ENCODE measurements around the gene PELI2. TPM values are rescaled to one million over a fixed set of nuclear protein-coding genes. Genes with fewer than 3 reads are reported as not detected.

PELI2 gene
- total RNA-seq, 1 donor from 2014 or later: 2.3 TPM

- no peak for DNase-seq (ENCODE audit: low spot score)
- Mint-ChIP-seq H3K9me3 (no peaks in the 10 kb centered on the region), H3K27me3 (ENCODE audit: low read depth) (no peaks in the 10 kb centered on the region), H3K4me3 (ENCODE audit: low read depth) (no peak overlapping the region), H3K36me3 (ENCODE audit: low read depth) (no peaks in the 10 kb centered on the region), H3K27ac (no peak overlapping the region), H3K4me1 (ENCODE audit: low read depth) (no peaks in the 10 kb centered on the region)
- intact Hi-C loops (cut with micrococcal nuclease): no loop called here
Measured at GRCh38 chr14:56270921-56271320, 152.7 kb downstream of the PELI2 start.

DNA sequence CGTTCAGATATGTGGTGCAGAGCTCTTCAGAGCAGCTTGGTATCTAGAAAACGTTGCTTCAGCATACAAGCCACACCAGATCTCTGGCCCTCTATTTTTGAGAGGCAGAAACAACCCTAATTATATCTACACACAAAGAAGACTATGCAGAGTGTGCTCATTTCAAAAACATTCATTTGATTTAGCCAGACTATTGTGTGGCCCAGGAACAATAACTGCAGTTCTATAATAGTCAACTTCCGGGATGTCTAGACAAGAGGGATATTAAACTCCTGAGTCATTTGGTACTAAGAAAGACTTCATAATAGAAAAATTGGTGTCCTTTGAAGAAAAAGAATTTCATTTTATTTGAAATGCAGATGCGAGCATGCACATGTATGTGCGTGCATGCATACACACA lies 153.8 kb downstream of the PELI2 start:
- H3K36me3 Mint-ChIP-seq (ENCODE audit: low read depth): no peaks in the 10 kb centered on the region
- H3K27ac Mint-ChIP-seq: no peak overlapping the region
- intact Hi-C loops (cut with micrococcal nuclease): no loop called here

DNA sequence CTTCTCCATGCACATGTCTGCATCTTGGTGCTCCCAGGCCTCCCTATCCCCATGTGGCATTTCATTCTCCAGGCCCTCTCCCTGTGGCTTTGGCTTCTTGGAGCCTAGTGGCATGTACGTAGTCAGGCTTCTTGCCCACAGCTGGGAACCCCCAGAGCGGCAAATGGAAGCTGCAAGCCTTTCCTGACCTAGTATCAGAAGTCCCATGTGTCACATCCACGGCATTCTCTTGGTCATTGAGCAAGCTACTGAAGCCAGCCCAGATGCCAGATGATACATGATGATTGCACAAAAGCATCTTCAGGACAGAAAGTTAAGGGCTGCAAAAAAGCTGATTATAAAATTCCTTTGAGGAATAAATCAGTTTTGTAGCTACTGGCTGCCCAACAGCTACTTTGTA lies 154.9 kb downstream of the PELI2 start:
- H3K9me3 Mint-ChIP-seq: no peaks in the 10 kb centered on the region
- H3K36me3 Mint-ChIP-seq (ENCODE audit: low read depth): no peaks in the 10 kb centered on the region
- no peak for DNase-seq (ENCODE audit: low spot score)
- H3K4me3 Mint-ChIP-seq (ENCODE audit: low read depth): no peak overlapping the region
- no peak overlapping the region for H3K27ac Mint-ChIP-seq
- intact Hi-C loops (cut with micrococcal nuclease): no loop called here
- H3K27me3 Mint-ChIP-seq (ENCODE audit: low read depth): no peaks in the 10 kb centered on the region
- no peaks in the 10 kb centered on the region for H3K4me1 Mint-ChIP-seq (ENCODE audit: low read depth)

More for the DNA sequence above, 153.8 kb downstream of the PELI2 start:
- Mint-ChIP-seq H3K9me3 (no peaks in the 10 kb centered on the region), H3K4me1 (ENCODE audit: low read depth) (no peaks in the 10 kb centered on the region), H3K27me3 (ENCODE audit: low read depth) (no peaks in the 10 kb centered on the region), H3K4me3 (ENCODE audit: low read depth) (no peak overlapping the region)
- DNase-seq (ENCODE audit: low spot score): no peak

DNA sequence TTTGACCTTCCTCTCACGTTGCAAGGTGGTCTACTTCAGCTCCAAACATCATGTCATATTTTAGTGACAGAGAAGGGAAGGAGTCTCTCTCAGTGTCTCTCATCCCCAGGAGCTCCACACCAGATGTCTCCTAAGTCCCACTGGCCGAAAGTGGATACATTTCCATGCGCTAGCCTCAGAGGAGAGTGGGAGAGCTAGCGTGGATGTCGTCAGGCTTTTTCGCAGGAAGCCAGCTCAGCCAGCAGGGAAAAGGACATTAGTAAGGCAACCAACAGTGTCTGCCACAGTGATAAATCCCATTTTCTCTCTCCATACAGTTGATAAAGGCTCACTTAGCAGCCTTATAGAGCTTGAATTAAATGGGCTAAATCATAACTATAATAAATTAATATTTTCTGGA lies 155.7 kb downstream of the PELI2 start:
- H3K27ac Mint-ChIP-seq: no peak overlapping the region
- H3K9me3 Mint-ChIP-seq: no peaks in the 10 kb centered on the region
- intact Hi-C loops (cut with micrococcal nuclease): no loop called here
- no peaks in the 10 kb centered on the region for H3K27me3 Mint-ChIP-seq (ENCODE audit: low read depth)
- H3K4me3 Mint-ChIP-seq (ENCODE audit: low read depth): no peak overlapping the region
- H3K36me3 Mint-ChIP-seq (ENCODE audit: low read depth): no peaks in the 10 kb centered on the region
- DNase-seq (ENCODE audit: low spot score): no peak
- no peaks in the 10 kb centered on the region for H3K4me1 Mint-ChIP-seq (ENCODE audit: low read depth)

DNA sequence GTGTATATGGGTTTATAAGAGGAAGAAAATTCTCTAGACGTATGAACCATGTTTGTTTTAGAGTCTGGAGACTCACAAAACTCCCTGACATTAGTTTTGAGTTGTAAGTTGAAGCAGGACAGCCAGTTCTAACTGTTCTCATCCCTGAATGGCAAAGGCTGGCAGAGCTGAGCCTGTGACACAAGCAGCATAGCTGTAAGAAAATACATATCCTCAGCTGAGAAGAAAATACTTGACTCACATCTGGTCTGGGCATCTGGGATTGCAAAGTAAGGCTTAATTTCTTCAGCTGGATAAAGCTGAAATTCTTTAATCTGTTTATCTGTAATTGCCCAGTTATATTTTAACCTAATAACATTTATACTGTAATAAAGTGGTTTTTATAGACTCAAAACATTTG lies 156.3 kb downstream of the PELI2 start:
- Mint-ChIP-seq H3K4me3 (ENCODE audit: low read depth) (no peak overlapping the region), H3K9me3 (no peaks in the 10 kb centered on the region), H3K36me3 (ENCODE audit: low read depth) (no peaks in the 10 kb centered on the region), H3K27ac (no peak overlapping the region), H3K4me1 (ENCODE audit: low read depth) (no peaks in the 10 kb centered on the region), H3K27me3 (ENCODE audit: low read depth) (no peaks in the 10 kb centered on the region)
- no peak for DNase-seq (ENCODE audit: low spot score)
- intact Hi-C loops (cut with micrococcal nuclease): no loop called here

GRCh38 chr14:56276108-56276507 lies 157.9 kb downstream of the PELI2 start:
- Mint-ChIP-seq H3K27me3 (ENCODE audit: low read depth) (no peaks in the 10 kb centered on the region), H3K4me3 (ENCODE audit: low read depth) (no peak overlapping the region), H3K36me3 (ENCODE audit: low read depth) (no peaks in the 10 kb centered on the region), H3K9me3 (no peaks in the 10 kb centered on the region), H3K4me1 (ENCODE audit: low read depth) (no peaks in the 10 kb centered on the region), H3K27ac (no peak overlapping the region)
- intact Hi-C loops (cut with micrococcal nuclease): no loop called here
- no peak for DNase-seq (ENCODE audit: low spot score)

- H3K4me1 Mint-ChIP-seq (ENCODE audit: low read depth): no peaks in the 10 kb centered on the region
- no peak overlapping the region for H3K27ac Mint-ChIP-seq
- no peaks in the 10 kb centered on the region for H3K9me3 Mint-ChIP-seq
- no peak for DNase-seq (ENCODE audit: low spot score)
- H3K27me3 Mint-ChIP-seq (ENCODE audit: low read depth): no peaks in the 10 kb centered on the region
- no peaks in the 10 kb centered on the region for H3K36me3 Mint-ChIP-seq (ENCODE audit: low read depth)
- intact Hi-C loops (cut with micrococcal nuclease): no loop called here
- no peak overlapping the region for H3K4me3 Mint-ChIP-seq (ENCODE audit: low read depth)
Measured at GRCh38 chr14:56278383-56278782, 160.2 kb downstream of the PELI2 start.

GRCh38 chr14:56280843-56281242 lies 162.6 kb downstream of the PELI2 start:
- H3K9me3 Mint-ChIP-seq: no peaks in the 10 kb centered on the region
- intact Hi-C loops (cut with micrococcal nuclease): no loop called here
- H3K4me3 Mint-ChIP-seq (ENCODE audit: low read depth): no peak overlapping the region
- H3K4me1 Mint-ChIP-seq (ENCODE audit: low read depth): no peaks in the 10 kb centered on the region
- H3K27ac Mint-ChIP-seq: no peak overlapping the region
- H3K36me3 Mint-ChIP-seq (ENCODE audit: low read depth): no peaks in the 10 kb centered on the region
- DNase-seq (ENCODE audit: low spot score): no peak
- no peaks in the 10 kb centered on the region for H3K27me3 Mint-ChIP-seq (ENCODE audit: low read depth)

GRCh38 chr14:56282179-56282578 lies 164.0 kb downstream of the PELI2 start:
- intact Hi-C loops (cut with micrococcal nuclease): no loop called here
- Mint-ChIP-seq H3K27me3 (ENCODE audit: low read depth) (no peaks in the 10 kb centered on the region), H3K4me3 (ENCODE audit: low read depth) (no peak overlapping the region), H3K36me3 (ENCODE audit: low read depth) (no peaks in the 10 kb centered on the region), H3K4me1 (ENCODE audit: low read depth) (no peaks in the 10 kb centered on the region), H3K9me3 (no peaks in the 10 kb centered on the region), H3K27ac (no peak overlapping the region)
- DNase-seq (ENCODE audit: low spot score): no peak

- H3K9me3 Mint-ChIP-seq: no peaks in the 10 kb centered on the region
- H3K4me3 Mint-ChIP-seq (ENCODE audit: low read depth): no peak overlapping the region
- no peaks in the 10 kb centered on the region for H3K4me1 Mint-ChIP-seq (ENCODE audit: low read depth)
- intact Hi-C loops (cut with micrococcal nuclease): no loop called here
- H3K36me3 Mint-ChIP-seq (ENCODE audit: low read depth): no peaks in the 10 kb centered on the region
- no peak overlapping the region for H3K27ac Mint-ChIP-seq
- DNase-seq (ENCODE audit: low spot score): no peak
- no peaks in the 10 kb centered on the region for H3K27me3 Mint-ChIP-seq (ENCODE audit: low read depth)
Measured at GRCh38 chr14:56284641-56285040, 166.4 kb downstream of the PELI2 start.

- Mint-ChIP-seq H3K36me3 (ENCODE audit: low read depth) (no peaks in the 10 kb centered on the region), H3K9me3 (no peaks in the 10 kb centered on the region), H3K4me3 (ENCODE audit: low read depth) (no peak overlapping the region), H3K4me1 (ENCODE audit: low read depth) (no peaks in the 10 kb centered on the region), H3K27me3 (ENCODE audit: low read depth) (no peaks in the 10 kb centered on the region), H3K27ac (no peak overlapping the region)
- no peak for DNase-seq (ENCODE audit: low spot score)
- intact Hi-C loops (cut with micrococcal nuclease): no loop called here
Measured at GRCh38 chr14:56289155-56289554, 170.9 kb downstream of the PELI2 start.

DNA sequence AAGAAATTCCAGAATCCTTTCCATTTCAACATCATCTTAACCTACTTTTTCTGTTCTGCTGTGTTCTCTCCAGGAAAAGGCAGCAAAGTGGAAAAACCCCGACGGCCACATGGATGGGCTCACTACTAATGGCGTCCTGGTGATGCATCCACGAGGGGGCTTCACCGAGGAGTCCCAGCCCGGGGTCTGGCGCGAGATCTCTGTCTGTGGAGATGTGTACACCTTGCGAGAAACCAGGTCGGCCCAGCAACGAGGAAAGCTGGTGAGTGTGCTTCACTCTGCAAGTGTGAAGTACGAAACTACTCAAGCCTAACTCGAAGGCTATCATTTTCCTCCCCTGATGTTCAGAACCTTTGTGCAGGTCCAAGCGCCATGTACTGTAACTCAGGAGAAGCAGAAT lies 172.0 kb downstream of the PELI2 start:
- intact Hi-C loops (cut with micrococcal nuclease): no loop called here
- no peaks in the 10 kb centered on the region for H3K36me3 Mint-ChIP-seq (ENCODE audit: low read depth)
- H3K4me3 Mint-ChIP-seq (ENCODE audit: low read depth): no peak overlapping the region
- no peak overlapping the region for H3K27ac Mint-ChIP-seq
- no peaks in the 10 kb centered on the region for H3K9me3 Mint-ChIP-seq
- H3K27me3 Mint-ChIP-seq (ENCODE audit: low read depth): no peaks in the 10 kb centered on the region
- H3K4me1 Mint-ChIP-seq (ENCODE audit: low read depth): no peaks in the 10 kb centered on the region
- no peak for DNase-seq (ENCODE audit: low spot score)

- Mint-ChIP-seq H3K4me3 (ENCODE audit: low read depth) (no peak overlapping the region), H3K9me3 (no peaks in the 10 kb centered on the region), H3K27ac (no peak overlapping the region), H3K36me3 (ENCODE audit: low read depth) (no peaks in the 10 kb centered on the region), H3K27me3 (ENCODE audit: low read depth) (no peaks in the 10 kb centered on the region), H3K4me1 (ENCODE audit: low read depth) (no peaks in the 10 kb centered on the region)
- intact Hi-C loops (cut with micrococcal nuclease): no loop called here
- DNase-seq (ENCODE audit: low spot score): no peak
Measured at GRCh38 chr14:56292970-56293369, 174.8 kb downstream of the PELI2 start.

- DNase-seq (ENCODE audit: low spot score): no peak
- H3K4me3 Mint-ChIP-seq (ENCODE audit: low read depth): no peak overlapping the region
- no peak overlapping the region for H3K27ac Mint-ChIP-seq
- intact Hi-C loops (cut with micrococcal nuclease): no loop called here
- no peaks in the 10 kb centered on the region for H3K4me1 Mint-ChIP-seq (ENCODE audit: low read depth)
- no peaks in the 10 kb centered on the region for H3K9me3 Mint-ChIP-seq
- no peaks in the 10 kb centered on the region for H3K36me3 Mint-ChIP-seq (ENCODE audit: low read depth)
- H3K27me3 Mint-ChIP-seq (ENCODE audit: low read depth): no peaks in the 10 kb centered on the region
Measured at GRCh38 chr14:56293506-56293905, 175.3 kb downstream of the PELI2 start.
